ENCODE results near the gene AR. TPM values are rescaled to one million over a fixed set of nuclear protein-coding genes. Genes with fewer than 3 reads are reported as not detected.

Gene AR
- total and polyA plus RNA-seq, 10 of the 15 experiments (the other 5 are each of a cell fraction or from before 2014, with no cell fraction given), result 0.07 to 0.09 (median 0.08) TPM; not detected in 7

- H3K4me3 ChIP-seq, result no peak overlapping the region
- RAD21 ChIA-PET (ENCODE audit: unreplicated experiment), result no interaction called here
- no TSS peak for BruUV-seq (replicated peaks)
- H3K9me3 ChIP-seq (replicated peaks; ENCODE audit: control insufficient read depth, insufficient read depth, low read length), result no peaks in the 10 kb centered on the region
- POLR2A ChIA-PET, result no interaction called here
- H3K79me2 ChIP-seq (ENCODE audit: control insufficient read depth, insufficient read depth, low read length), result no peaks in the 10 kb centered on the region
- in situ Hi-C loops (cut with MboI), result no loop called here
- TF ChIP-seq SRF (IDR thresholded peaks at IDR 0.05; ENCODE audit: low read depth in 2 of 2, low read length in 2 of 2) (no peak), SUPT20H (IDR thresholded peaks at IDR 0.05; ENCODE audit: borderline replicate concordance, control insufficient read depth, low read depth, low read length) (no peak), ZNF592 (IDR thresholded peaks at IDR 0.05) (no peak), RBBP5 (conservative IDR thresholded peaks at IDR 0.05) (no peak), SIX5 (IDR thresholded peaks at IDR 0.05; ENCODE audit: low read depth, low read length, severe bottlenecking) (no peak), HDAC6 (IDR thresholded peaks at IDR 0.05; ENCODE audit: unreplicated experiment) (no peak), GATAD2B (conservative IDR thresholded peaks at IDR 0.05; ENCODE audit: low read depth) (no peak), IKZF2 (IDR thresholded peaks at IDR 0.05) (no peak), E2F4 (IDR thresholded peaks at IDR 0.05; ENCODE audit: low read depth, low read length) (no peak), EZH2 (IDR thresholded peaks at IDR 0.05; ENCODE audit: borderline replicate concordance, control insufficient read depth, low read depth, low read length) (no peak), RUNX3 (IDR thresholded peaks at IDR 0.05; ENCODE audit: low read length) (no peak), CHD4 (IDR thresholded peaks at IDR 0.05) (no peak)
- 0% methylated on average over 1 of the region's 1 CpG for WGBS (ENCODE audit: insufficient coverage, insufficient replicate concordance, low lambda C conversion rate, missing lambda C conversion rate)
- DNase-seq (ENCODE audit: low read depth, low spot score), result no peak
- no peaks in the 10 kb centered on the region for H3K4me1 ChIP-seq (ENCODE audit: control insufficient read depth, insufficient read depth, low read length)
- no peaks in the 10 kb centered on the region for H3K27me3 ChIP-seq (replicated peaks in 1 of 2; ENCODE audit: control insufficient read depth in 2 of 2, insufficient read depth in 2 of 2, low read length in 1 of 2)
- intact Hi-C loops (cut with micrococcal nuclease; ENCODE audit: unreplicated experiment), result no loop called here
- CTCF ChIA-PET, result interaction anchor here (1.2 to 1.3 kb wide), 2 partner anchors 9 to 12 kb away, joined by 3 read pairs; no protein-coding TSS in a partner anchor
- SMC1A ChIA-PET (ENCODE audit: uncharacterized antibody, unreplicated experiment), result interaction anchor here (1.3 kb wide), 1 partner anchor 15 kb away, joined by 3 read pairs; no protein-coding TSS in a partner anchor
- no peak for FAIRE-seq
- H4K20me1 ChIP-seq (ENCODE audit: control insufficient read depth, insufficient read depth), result no peaks in the 10 kb centered on the region
- H3K4me2 ChIP-seq (ENCODE audit: control insufficient read depth, insufficient read depth), result no peak overlapping the region
- H3K27ac ChIP-seq (ENCODE audit: control insufficient read depth, insufficient read depth), result no peak overlapping the region
- H3K36me3 ChIP-seq (ENCODE audit: control insufficient read depth in 2 of 2, insufficient read depth in 2 of 2, low read length in 1 of 2), result no peaks in the 10 kb centered on the region
- no peak overlapping the region for H2AFZ ChIP-seq (ENCODE audit: control insufficient read depth, low read depth, low read length)
- ATAC-seq, result no peak
- no peak overlapping the region for H3K9ac ChIP-seq (ENCODE audit: control insufficient read depth, insufficient read depth, low read length)
Measured at GRCh38 chrX:67714004-67714403, 170.2 kb downstream of the AR start.

All from GM12878 (cell line).